Muscle layer of duodenum (tissue), 2 donors: ENCODE measurements around the gene NSMCE1.

Source experiments
- H3K27ac ChIP-seq: one replicate; pipeline ENCODE4 v1.7.0; 2013; ENCODE audit warnings: mild to moderate bottlenecking, low read length
- H3K27me3 ChIP-seq: one replicate; pipeline ENCODE4 v1.7.0; 2013; ENCODE audit warnings: low read depth, mild to moderate bottlenecking, control low read depth, low read length
- H3K36me3 ChIP-seq, 2 donors: one replicate each; pipeline ENCODE4 v1.7.0; 2013; ENCODE audit warnings: low read length in 2 of 2, control low read depth in 1 of 2, mild to moderate bottlenecking in 1 of 2; ENCODE audit not compliant: insufficient read depth in 2 of 2, control insufficient read depth in 1 of 2
- H3K4me1 ChIP-seq, 2 donors: one replicate each; pipeline ENCODE4 v1.7.0; 2013; ENCODE audit warnings: low read length in 2 of 2, mild to moderate bottlenecking in 2 of 2, control low read depth in 1 of 2, moderate library complexity in 1 of 2; ENCODE audit not compliant: insufficient read depth in 2 of 2, control insufficient read depth in 1 of 2
- H3K4me3 ChIP-seq, 2 donors: one replicate each; pipeline ENCODE4 v1.7.0; 2013; ENCODE audit warnings: low read length in 2 of 2, low read depth in 1 of 2, mild to moderate bottlenecking in 1 of 2
- H3K9me3 ChIP-seq, 2 donors: one replicate each; pipeline ENCODE4 v1.7.0; 2013; ENCODE audit warnings: low read length in 2 of 2, control low read depth in 1 of 2, mild to moderate bottlenecking in 1 of 2; ENCODE audit not compliant: control insufficient read depth in 1 of 2
- donor health status: healthy.

The NSMCE1 gene

DNA sequence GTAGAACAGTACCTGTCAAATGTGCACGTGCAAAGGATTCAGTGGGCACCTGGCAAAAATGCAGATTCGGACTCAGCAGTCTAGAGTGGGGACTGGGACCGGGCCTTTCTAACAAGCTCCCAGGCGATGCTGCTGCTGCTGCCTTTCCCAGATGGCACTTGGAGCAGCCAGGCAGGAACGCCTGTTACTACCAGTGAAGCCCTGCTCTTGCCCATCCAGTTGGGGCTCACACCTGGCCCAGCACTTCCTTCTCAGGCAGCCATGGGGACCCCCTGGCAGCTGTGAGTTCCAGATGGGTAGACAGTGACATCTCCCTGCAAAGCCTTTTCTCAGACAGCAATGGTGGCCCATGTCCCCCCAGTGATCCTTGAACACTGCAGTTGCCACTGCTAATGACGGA lies 34.8 kb downstream of the NSMCE1 start:
- H3K36me3 ChIP-seq: peaks cover 12 to 42% of the 10 kb centered on the region in 2 donors
- peaks cover 9 to 17% of the 10 kb centered on the region in 2 donors for H3K4me1 ChIP-seq
- no peak overlapping the region for H3K4me3 ChIP-seq
- H3K27me3 ChIP-seq: no peaks in the 10 kb centered on the region
- no peaks in the 10 kb centered on the region for H3K9me3 ChIP-seq
- no peak overlapping the region for H3K27ac ChIP-seq

DNA sequence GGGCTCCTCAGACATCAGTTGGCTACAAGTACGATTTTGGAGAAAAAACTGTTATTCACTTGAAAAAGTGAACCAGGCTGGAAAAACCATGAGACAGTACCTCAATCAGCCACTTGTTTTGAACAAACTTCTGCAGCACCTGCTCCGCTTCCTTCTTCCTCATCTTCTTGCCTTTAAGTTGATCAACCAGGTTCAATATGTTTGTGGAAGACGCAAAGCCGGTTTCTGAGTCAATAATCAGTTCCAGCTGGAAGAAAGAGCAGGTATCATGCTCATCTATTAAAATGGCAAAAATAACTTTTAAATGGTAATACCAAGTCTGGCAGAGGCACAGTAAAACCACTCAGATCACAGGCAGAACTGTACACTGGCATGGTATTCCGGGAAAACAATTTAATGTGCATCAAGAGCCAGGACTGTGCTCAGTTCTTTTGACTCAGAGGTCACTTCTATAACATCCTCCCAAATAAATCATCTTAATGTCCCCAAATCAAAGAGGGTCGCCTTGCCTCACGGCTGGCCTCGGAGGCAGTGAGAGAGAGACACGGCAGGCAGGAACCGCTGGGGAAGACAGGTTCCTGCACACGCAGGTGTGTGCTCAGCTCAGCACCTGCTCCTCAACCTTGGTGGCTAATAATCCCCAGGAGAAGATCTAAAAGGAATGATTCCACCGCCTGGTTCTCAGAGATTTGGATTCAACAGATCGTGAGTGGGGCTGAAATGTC lies 35.5 kb downstream of the NSMCE1 start:
- Histone ChIP-seq H3K4me1 (peaks cover 9 to 17% of the 10 kb centered on the region in 2 donors), H3K27me3 (no peaks in the 10 kb centered on the region), H3K27ac (no peak overlapping the region), H3K9me3 (no peaks in the 10 kb centered on the region), H3K36me3 (peaks cover 12 to 42% of the 10 kb centered on the region in 2 donors), H3K4me3 (no peak overlapping the region)

DNA sequence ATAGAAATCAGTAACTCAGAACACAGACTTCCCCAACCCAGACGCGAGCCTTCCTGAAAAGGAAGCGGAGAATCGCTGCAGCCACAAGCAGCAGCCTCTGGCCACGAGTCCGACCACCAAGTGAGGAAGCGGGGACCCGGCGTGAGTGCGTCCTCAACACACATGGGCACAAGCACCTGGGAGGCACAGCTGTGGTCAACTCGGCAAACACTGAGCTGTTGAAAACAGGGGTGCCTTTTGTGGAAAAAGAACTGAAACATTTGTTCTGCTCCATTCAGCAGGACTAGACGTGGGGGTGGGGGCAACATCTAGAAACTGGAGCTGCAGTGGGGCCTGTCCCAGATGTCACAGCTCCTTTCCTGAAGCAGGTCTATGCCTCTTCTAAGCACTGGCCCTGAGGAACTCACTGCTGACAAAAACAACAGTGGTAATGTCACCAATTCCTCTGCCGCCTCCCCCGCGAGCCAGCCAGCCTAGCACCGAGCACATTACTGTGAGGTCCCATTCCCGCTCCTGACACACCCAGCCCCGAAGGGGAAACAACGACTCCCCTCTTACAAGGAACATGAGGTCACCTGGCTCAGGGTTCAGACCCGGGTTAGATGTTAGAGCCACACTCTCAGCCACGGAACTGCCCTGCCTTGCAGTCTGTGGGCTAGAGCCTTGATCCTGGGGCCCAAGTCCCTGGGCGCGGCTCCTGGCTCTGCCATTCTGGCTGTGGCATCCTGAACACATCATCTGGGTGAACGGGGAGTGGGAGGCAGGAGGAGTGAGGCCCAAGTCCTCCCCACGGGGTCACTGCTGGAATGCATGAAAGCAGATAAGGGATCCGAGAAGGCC lies 36.3 kb downstream of the NSMCE1 start:
- H3K27me3 ChIP-seq: no peaks in the 10 kb centered on the region
- peaks cover 9 to 17% of the 10 kb centered on the region in 2 donors for H3K4me1 ChIP-seq
- H3K4me3 ChIP-seq: no peak overlapping the region
- no peak overlapping the region for H3K27ac ChIP-seq
- no peaks in the 10 kb centered on the region for H3K9me3 ChIP-seq
- peaks cover 12 to 42% of the 10 kb centered on the region in 2 donors for H3K36me3 ChIP-seq

DNA sequence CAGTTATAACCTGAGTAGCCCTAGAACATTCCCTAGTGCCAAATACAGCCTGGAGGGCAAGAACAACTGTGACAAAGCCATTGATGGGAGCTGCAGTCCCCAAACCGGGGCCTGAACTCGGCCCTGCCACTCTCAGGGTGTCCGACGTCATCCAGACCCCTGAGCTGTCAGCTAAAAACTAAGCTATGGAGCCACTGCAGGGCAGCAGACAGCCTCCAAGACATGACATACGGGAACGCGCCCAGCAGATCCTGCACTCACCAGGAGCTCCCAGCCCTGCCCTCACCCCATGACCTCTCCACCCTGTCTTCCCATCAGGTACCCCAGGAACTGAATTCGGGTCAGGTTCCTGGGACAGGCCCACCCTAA lies 36.9 kb downstream of the NSMCE1 start:
- Histone ChIP-seq H3K4me3 (no peak overlapping the region), H3K4me1 (peaks cover 9 to 17% of the 10 kb centered on the region in 2 donors), H3K27me3 (no peaks in the 10 kb centered on the region), H3K9me3 (no peaks in the 10 kb centered on the region), H3K36me3 (peaks cover 12 to 44% of the 10 kb centered on the region in 2 donors), H3K27ac (no peak overlapping the region)

DNA sequence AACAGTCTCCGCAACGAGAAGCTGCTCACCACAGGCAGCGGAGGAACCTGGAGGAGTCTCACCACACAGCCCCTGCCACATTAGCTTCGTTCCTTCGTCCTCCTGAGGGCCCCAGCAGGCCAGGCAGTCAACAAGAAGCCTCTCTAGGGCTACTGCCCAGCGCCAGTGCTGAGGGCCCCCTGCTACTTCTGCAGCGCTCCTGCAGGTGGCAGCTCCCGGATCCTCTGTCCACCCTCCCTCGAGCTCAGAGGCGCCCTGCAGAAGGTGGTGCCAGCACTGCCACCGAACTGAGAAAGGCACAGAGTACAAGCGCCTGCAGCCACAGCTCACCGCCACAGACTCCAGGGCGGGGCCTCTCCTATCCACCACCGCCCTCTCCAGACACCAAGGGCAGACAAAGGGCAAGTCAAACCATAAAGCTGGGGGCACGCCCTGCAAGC lies 38.0 kb downstream of the NSMCE1 start:
- H3K9me3 ChIP-seq: no peaks in the 10 kb centered on the region
- peaks cover 5 to 12% of the 10 kb centered on the region in 2 donors for H3K4me1 ChIP-seq
- no peak overlapping the region for H3K27ac ChIP-seq
- H3K36me3 ChIP-seq: peaks cover 12 to 55% of the 10 kb centered on the region in 2 donors
- no peak overlapping the region for H3K4me3 ChIP-seq
- no peaks in the 10 kb centered on the region for H3K27me3 ChIP-seq

DNA sequence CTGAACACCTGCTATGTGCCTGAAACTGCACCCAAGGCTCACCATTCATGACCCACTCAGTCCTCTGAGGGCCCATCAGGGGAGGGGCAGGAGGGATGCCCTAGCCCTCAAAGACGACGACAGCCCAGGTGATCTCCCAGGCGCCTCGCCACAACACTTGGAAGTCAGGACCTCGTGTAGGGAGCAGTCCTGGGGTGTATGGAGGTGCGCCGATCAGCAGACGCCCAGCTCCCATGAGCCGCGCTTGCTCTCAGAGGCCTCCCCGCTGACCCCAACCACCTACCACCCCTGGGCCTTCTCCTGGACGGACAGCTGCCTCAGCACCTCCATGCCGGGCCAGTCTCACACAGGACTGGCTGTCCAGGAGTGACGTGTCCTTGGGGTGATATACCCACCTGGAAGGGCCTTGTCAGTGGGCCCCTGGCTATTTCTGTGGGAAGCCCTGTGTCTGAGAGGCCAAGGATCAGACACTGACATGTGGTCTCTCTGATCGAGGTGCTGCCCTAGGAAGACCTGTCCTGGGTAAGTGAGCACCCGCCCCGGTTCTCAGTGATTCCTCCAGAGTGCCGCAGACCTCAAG lies 38.6 kb downstream of the NSMCE1 start:
- Histone ChIP-seq H3K9me3 (no peaks in the 10 kb centered on the region), H3K27ac (no peak overlapping the region), H3K36me3 (peaks cover 12 to 61% of the 10 kb centered on the region in 2 donors), H3K4me1 (peaks cover 0 to 6% of the 10 kb centered on the region in 2 donors), H3K27me3 (no peaks in the 10 kb centered on the region), H3K4me3 (no peak overlapping the region)

DNA sequence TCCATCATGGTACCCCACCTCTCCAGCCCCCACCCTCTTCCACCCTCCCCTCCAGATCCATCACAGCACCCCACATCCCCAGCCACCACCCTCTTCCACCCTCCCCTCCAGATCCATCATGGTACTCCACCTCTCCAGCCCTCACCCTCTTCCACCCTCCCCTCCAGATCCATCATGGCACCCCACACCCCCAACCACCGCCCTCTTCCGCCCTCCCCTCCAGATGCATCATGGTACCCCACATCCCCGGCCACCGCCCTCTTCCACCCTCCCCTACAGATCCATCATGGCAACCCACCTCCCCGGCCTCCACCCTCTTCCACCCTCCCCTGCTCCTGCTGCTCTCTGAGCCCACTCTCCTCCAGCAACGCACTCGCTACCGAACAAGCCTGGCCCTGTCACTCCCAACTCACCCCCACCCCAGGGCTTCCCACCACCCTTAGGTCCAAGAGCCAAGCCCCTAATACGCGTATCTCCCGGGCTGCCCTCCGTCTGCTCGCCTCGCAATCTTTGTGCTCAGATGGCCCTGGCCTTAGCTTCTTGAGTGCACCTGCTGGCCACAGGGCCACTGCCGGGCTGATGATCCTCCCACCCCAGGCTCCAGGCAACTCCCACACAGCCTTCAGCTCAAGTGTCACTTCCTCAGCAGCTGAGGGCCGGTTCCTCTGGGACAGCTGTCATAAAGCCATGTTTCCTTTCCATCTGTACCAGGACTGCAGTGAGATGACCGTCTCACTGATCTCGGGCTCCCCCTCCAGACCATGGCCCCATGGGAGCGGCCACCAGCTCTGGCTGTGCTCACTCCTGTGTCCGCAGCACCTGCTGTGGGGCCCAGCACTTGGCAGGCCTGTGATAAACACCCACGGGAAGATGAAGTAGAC lies 39.7 kb downstream of the NSMCE1 start:
- Histone ChIP-seq H3K36me3 (peaks cover 12 to 67% of the 10 kb centered on the region in 2 donors), H3K9me3 (no peaks in the 10 kb centered on the region), H3K27ac (no peak overlapping the region), H3K4me1 (peaks cover 0 to 6% of the 10 kb centered on the region in 2 donors), H3K4me3 (no peak overlapping the region), H3K27me3 (no peaks in the 10 kb centered on the region)

DNA sequence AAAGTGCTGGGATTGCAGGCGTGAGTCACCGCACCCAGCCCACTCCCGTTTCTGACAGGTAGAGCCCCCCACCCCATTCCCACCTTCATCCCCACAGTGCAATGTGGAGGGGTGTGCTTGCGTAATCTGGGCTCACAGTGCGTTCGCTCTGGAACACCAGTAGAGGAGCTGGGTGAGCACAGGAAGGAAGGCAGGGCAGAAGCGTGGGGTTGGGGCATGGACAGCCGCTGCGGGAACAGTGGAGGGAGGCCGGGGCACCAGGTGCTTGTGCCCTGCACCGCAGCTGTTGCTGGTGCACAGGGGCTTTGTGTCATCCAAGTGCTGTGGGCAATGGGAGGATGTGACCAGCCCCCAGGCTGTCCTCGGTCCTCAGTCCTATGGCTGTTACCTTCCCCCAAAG lies 40.5 kb downstream of the NSMCE1 start:
- H3K4me1 ChIP-seq: peaks cover 0 to 9% of the 10 kb centered on the region in 2 donors

DNA sequence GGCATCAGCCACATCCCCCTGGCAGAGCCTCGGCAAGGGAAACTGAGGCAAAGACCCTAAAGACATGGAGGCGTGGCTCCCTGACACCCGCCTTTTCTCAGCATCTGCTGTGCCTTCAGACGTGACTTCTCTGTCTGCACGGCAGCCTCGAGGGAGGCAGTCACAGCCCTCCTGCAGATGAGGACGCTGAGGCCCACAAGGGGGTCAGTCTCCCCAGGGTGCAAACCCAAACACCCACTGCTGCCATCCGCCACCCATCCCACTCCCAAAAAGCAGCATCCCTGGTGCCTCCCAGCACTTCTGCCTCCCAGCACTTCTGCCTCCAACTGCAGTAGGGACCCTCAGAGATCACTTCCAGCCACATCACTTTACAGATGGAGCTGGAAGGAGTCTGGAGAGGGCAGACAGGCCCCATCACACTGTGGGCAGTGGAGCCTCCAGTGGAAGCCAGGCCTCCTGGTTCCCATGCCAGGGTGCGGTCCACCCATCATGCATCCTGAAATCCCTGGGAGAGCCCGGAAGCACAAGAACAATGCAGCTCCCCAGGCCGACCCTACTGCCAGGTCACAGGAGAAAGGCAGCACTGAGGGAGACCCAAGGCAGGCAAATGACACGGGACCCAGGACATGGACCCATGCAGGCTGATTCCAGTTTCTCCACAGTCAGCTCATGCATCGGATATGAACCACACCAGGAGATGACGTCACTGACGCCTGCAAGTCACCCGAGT lies 41.4 kb downstream of the NSMCE1 start:
- Histone ChIP-seq H3K27ac (no peak overlapping the region), H3K27me3 (no peaks in the 10 kb centered on the region), H3K36me3 (peaks cover 5 to 55% of the 10 kb centered on the region in 2 donors), H3K4me1 (peaks cover 0 to 18% of the 10 kb centered on the region in 2 donors), H3K9me3 (no peaks in the 10 kb centered on the region), H3K4me3 (no peak overlapping the region)

More for the DNA sequence above, 40.5 kb downstream of the NSMCE1 start:
- H3K4me3 ChIP-seq: no peak overlapping the region
- no peaks in the 10 kb centered on the region for H3K9me3 ChIP-seq
- no peak overlapping the region for H3K27ac ChIP-seq
- peaks cover 12 to 64% of the 10 kb centered on the region in 2 donors for H3K36me3 ChIP-seq
- no peaks in the 10 kb centered on the region for H3K27me3 ChIP-seq

DNA sequence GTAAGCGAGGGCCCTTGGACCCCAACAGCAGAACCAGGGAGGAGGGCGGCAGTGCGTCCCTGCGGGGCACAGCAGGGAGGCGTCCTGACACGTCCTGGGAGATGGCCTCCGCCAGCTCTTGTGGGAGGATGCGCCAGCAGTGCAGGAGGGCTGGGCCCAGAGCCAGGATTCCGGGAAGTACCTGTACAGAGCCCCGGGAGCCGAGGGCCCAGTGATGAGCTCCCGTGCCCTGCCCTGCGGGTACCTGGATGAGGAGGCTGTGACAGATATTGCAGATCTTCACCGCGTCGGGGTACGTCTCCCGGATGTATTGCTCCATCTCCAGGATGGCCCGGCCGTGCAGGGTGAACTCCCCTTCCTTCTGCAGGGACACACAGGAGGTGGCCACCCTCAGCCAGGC lies 42.1 kb downstream of the NSMCE1 start:
- H3K36me3 ChIP-seq: peaks cover 5 to 50% of the 10 kb centered on the region in 2 donors
- no peaks in the 10 kb centered on the region for H3K27me3 ChIP-seq
- peaks cover 0 to 23% of the 10 kb centered on the region in 2 donors for H3K4me1 ChIP-seq
- H3K4me3 ChIP-seq: peak overlapping the region in 1 of 2 donors; percentile 30
- no peak overlapping the region for H3K27ac ChIP-seq
- no peaks in the 10 kb centered on the region for H3K9me3 ChIP-seq
